ENCODE measurements around the gene RAPGEF4. TPM values are rescaled to one million over a fixed set of nuclear protein-coding genes. Genes with fewer than 3 reads are reported as not detected.

RAPGEF4 gene
- total RNA-seq, 4 donors from 2014 or later = 3.7 to 8.9 (median 5.2) TPM

DNA sequence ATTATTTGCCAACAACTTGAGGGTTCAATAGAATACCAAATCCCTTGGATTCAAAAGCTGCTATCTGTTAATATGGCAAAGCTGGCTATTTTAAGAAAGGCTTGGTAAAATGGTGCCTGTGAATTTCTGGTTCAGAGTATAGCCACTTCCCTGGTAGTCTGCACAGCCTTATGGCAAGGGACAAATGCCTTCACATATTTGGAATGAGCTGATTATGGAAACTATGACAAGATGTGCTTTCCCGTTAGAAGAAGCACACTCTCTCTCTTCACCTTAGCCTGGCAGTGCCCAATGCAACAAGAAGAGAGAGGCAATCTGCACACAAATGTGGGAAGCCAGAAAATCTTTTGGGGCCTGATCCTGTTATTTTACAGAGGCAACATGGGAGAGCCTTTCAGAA, 292.5 kb downstream of the RAPGEF4 start:
- TF ChIP-seq, protein P1, sequence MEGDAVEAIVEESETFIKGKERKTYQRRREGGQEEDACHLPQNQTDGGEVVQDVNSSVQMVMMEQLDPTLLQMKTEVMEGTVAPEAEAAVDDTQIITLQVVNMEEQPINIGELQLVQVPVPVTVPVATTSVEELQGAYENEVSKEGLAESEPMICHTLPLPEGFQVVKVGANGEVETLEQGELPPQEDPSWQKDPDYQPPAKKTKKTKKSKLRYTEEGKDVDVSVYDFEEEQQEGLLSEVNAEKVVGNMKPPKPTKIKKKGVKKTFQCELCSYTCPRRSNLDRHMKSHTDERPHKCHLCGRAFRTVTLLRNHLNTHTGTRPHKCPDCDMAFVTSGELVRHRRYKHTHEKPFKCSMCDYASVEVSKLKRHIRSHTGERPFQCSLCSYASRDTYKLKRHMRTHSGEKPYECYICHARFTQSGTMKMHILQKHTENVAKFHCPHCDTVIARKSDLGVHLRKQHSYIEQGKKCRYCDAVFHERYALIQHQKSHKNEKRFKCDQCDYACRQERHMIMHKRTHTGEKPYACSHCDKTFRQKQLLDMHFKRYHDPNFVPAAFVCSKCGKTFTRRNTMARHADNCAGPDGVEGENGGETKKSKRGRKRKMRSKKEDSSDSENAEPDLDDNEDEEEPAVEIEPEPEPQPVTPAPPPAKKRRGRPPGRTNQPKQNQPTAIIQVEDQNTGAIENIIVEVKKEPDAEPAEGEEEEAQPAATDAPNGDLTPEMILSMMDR (IDR thresholded peaks at IDR 0.05) = no peak
- TF ChIP-seq POLR2A (IDR thresholded peaks at IDR 0.05; ENCODE audit: low read depth) (no peak), EP300 (IDR thresholded peaks at IDR 0.05) (no peak), POLR2AphosphoS5 (IDR thresholded peaks at IDR 0.05) (no peak)
- WGBS = 31% methylated on average over 1 of the region's 1 CpG
- intact Hi-C loops (cut with DNase I) = loop anchor here (5.0 kb wide), 1 partner anchor 44 kb away; no protein-coding TSS in a partner anchor
- Histone ChIP-seq H3K27ac (replicated peaks in 1 of 4) (peak overlapping the region; percentile 54 to 80 (median 74)), H3K4me3 (no peak overlapping the region), H3K27me3 (no peaks in the 10 kb centered on the region), H3K36me3 (peaks cover 0 to 3% (median 0%) of the 10 kb centered on the region in 4 donors), H3K4me1 (peaks cover 18 to 29% (median 26%) of the 10 kb centered on the region in 4 donors), H3K9me3 (no peaks in the 10 kb centered on the region)
- peak; percentile 39 for DNase-seq (ENCODE audit: extremely low spot score)

GRCh38 chr2:173028671-173029070, 293.0 kb downstream of the RAPGEF4 start:
- 34% methylated on average over 5 of the region's 5 CpGs for WGBS
- peak; percentile 26 for DNase-seq (ENCODE audit: extremely low spot score)
- intact Hi-C loops (cut with DNase I) = loop anchor here (5.0 kb wide), 1 partner anchor 44 kb away; no protein-coding TSS in a partner anchor

DNA sequence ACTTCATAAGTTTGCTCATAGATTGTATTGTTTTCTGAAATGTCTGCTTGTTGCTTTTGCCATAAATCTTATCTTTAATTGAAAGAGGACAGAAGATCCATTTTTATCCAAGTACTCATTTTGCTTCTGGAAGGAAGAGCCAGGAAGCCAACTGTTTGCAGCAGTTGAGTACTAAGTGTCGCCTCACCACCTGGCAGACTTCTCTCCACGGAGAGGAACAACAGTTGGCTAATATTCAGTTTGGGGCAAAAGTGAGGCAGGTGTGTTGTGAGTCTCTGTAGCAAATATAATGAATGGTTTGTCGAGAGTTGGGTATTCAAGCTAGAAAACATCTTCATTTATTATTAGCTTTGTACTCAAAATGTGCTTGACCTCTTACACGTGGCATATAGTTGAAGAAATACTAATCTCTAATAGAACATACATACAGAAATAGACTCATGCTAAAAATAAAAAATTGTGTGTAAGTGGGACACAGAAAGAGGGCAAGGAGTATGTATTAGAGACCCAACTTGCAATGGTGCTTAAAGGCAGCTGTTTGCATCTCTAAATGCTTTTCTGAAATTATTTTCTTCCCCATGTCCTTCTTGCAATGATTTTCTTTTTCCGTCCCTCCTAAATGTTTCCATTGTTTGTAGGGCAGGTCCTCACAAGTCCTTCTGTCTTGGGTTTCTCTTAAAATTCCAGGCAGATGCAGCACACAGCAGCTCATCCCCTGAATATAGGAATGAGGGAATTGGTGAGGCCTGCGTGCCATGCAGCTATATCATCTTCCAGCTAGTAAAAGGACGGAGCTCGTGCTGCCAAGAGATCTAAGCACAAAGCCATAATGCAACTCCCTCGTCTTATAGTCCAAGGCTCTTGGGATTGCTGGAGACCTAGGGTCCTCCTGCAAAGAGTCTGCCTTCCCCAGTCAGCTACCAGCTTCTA, 295.2 kb downstream of the RAPGEF4 start:
- H3K9me3 ChIP-seq = no peaks in the 10 kb centered on the region
- intact Hi-C loops (cut with DNase I) = no loop called here
- DNase-seq (ENCODE audit: extremely low spot score) = peak; percentile 21
- peaks cover 18 to 29% (median 26%) of the 10 kb centered on the region in 4 donors for H3K4me1 ChIP-seq
- H3K27ac ChIP-seq (replicated peaks in 1 of 4) = no peak overlapping the region
- no peaks in the 10 kb centered on the region for H3K27me3 ChIP-seq
- TF ChIP-seq, protein P1 (IDR thresholded peaks at IDR 0.05) = no peak
- no peak for TF ChIP-seq POLR2AphosphoS5 (IDR thresholded peaks at IDR 0.05)
- no peak for TF ChIP-seq EP300 (IDR thresholded peaks at IDR 0.05)
- TF ChIP-seq POLR2A (IDR thresholded peaks at IDR 0.05; ENCODE audit: low read depth) = no peak
- H3K4me3 ChIP-seq = no peak overlapping the region
- WGBS = 90% methylated on average over 9 of the region's 9 CpGs
- no peaks in the 10 kb centered on the region for H3K36me3 ChIP-seq

More at GRCh38 chr2:173028671-173029070, 293.0 kb downstream of the RAPGEF4 start:
- Histone ChIP-seq H3K27ac (replicated peaks in 1 of 4) (peak overlapping the region; percentile 54 to 80 (median 74)), H3K4me3 (no peak overlapping the region), H3K9me3 (no peaks in the 10 kb centered on the region), H3K4me1 (peaks cover 18 to 29% (median 26%) of the 10 kb centered on the region in 4 donors), H3K27me3 (no peaks in the 10 kb centered on the region), H3K36me3 (no peaks in the 10 kb centered on the region)
- TF ChIP-seq POLR2A (IDR thresholded peaks at IDR 0.05; ENCODE audit: low read depth) = no peak
- TF ChIP-seq, protein P1 (IDR thresholded peaks at IDR 0.05) = no peak
- TF ChIP-seq POLR2AphosphoS5 (IDR thresholded peaks at IDR 0.05) = no peak
- no peak for TF ChIP-seq EP300 (IDR thresholded peaks at IDR 0.05)

- peak; percentile 85 for DNase-seq (ENCODE audit: extremely low spot score)
- H3K4me1 ChIP-seq = peaks cover 16 to 23% (median 22%) of the 10 kb centered on the region in 4 donors
- WGBS = 98% methylated on average over 4 of the region's 4 CpGs
- H3K27ac ChIP-seq (replicated peaks in 1 of 4) = no peak overlapping the region
- H3K36me3 ChIP-seq = no peaks in the 10 kb centered on the region
- H3K9me3 ChIP-seq = no peaks in the 10 kb centered on the region
- H3K4me3 ChIP-seq = no peak overlapping the region
- TF ChIP-seq, protein P1 (IDR thresholded peaks at IDR 0.05) = no peak
- TF ChIP-seq EP300 (IDR thresholded peaks at IDR 0.05) (no peak), POLR2A (IDR thresholded peaks at IDR 0.05; ENCODE audit: low read depth) (no peak), POLR2AphosphoS5 (IDR thresholded peaks at IDR 0.05) (no peak)
- intact Hi-C loops (cut with DNase I) = no loop called here
- H3K27me3 ChIP-seq = no peaks in the 10 kb centered on the region
Measured at GRCh38 chr2:173032032-173032431, 296.4 kb downstream of the RAPGEF4 start.

Measured in esophagus muscularis mucosa (tissue), 4 donors.